SH-SY5Y (cell line): Measurements from ENCODE around the gene GHRL.

Experiments used
- GATA2 ChIP-seq: IDR thresholded peaks from 2 replicates; pipeline ENCODE4 v1.6.1; 2011; ENCODE audit warnings: mild to moderate bottlenecking, low read depth, low read length
- GATA3 ChIP-seq: IDR thresholded peaks from 2 replicates; pipeline ENCODE4 v1.6.1; 2011; ENCODE audit warnings: low read depth, mild to moderate bottlenecking, low read length, moderate library complexity

DNA sequence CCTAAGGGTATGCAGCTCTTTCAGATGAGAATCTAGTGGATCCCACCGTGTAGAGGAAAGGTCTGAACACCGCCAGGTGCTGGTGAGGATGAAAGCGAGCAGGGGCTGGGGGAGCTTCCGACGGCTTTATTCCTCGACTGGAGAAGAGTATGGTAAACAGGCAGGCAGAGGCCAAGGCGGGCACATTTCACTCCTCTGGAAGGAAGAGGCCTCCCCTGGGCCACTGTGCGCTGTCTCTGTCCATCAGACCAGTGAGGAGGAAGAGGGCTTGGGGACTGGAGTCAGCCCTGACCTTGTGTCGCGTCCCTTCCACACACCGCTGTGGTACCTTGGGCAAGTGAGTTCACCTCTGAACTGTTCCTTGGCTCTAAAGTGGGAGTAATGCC is 4.2 kb downstream of the GHRL start:
- TF ChIP-seq GATA2 (no peak), GATA3 (no peak)
